Ishikawa (cell line): ENCODE measurements around the gene SYT5.

Source experiments
- CEBPB ChIP-seq: IDR thresholded peaks from 2 replicates; pipeline ENCODE4 v1.6.1; 2012
- CREB1 ChIP-seq: IDR thresholded peaks from 2 replicates; pipeline ENCODE4 v1.6.1; 2012; ENCODE audit warnings: low read depth
- EGR1 ChIP-seq: IDR thresholded peaks from 2 replicates; pipeline ENCODE4 v1.6.1; 2012
- EP300 ChIP-seq: IDR thresholded peaks from 2 replicates; pipeline ENCODE4 v1.6.1; 2012; ENCODE audit warnings: borderline replicate concordance
- FOXM1 ChIP-seq: IDR thresholded peaks from 2 replicates; pipeline ENCODE4 v1.6.1; 2012; ENCODE audit warnings: low read depth, borderline replicate concordance
- MAX ChIP-seq: IDR thresholded peaks from 2 replicates; pipeline ENCODE4 v1.6.1; 2012
- NFIC ChIP-seq: IDR thresholded peaks from 2 replicates; pipeline ENCODE4 v1.6.1; 2012
- RAD21 ChIP-seq: IDR thresholded peaks from 2 replicates; pipeline ENCODE4 v1.6.1; 2012; ENCODE audit warnings: low read depth
- REST ChIP-seq: IDR thresholded peaks from 2 replicates; pipeline ENCODE4 v1.6.1; 2012; ENCODE audit warnings: low read depth, mild to moderate bottlenecking
- TAF1 ChIP-seq: IDR thresholded peaks from 2 replicates; pipeline ENCODE4 v1.6.1; 2012; ENCODE audit warnings: low read depth, mild to moderate bottlenecking
- TCF12 ChIP-seq: IDR thresholded peaks from 2 replicates; pipeline ENCODE4 v1.6.1; 2012; ENCODE audit warnings: low read depth
- TEAD4 ChIP-seq: IDR thresholded peaks from 2 replicates; pipeline ENCODE4 v1.6.1; 2012
- YY1 ChIP-seq: IDR thresholded peaks from 2 replicates; pipeline ENCODE4 v1.6.1; 2012; ENCODE audit warnings: low read depth

- no peak for TF ChIP-seq YY1
- no peak; the same call in 1 of the 2 replicates for TF ChIP-seq RAD21
- no peak for TF ChIP-seq TCF12
- no peak for TF ChIP-seq FOXM1
- TF ChIP-seq EP300 = no peak
- no peak for TF ChIP-seq TAF1
- no peak for TF ChIP-seq TEAD4
- no peak for TF ChIP-seq EGR1
- TF ChIP-seq CREB1 = no peak
- no peak for TF ChIP-seq REST
- TF ChIP-seq NFIC = no peak
- no peak for TF ChIP-seq CEBPB
- no peak for TF ChIP-seq MAX
Measured at GRCh38 chr19:55132453-55133129, 47.5 kb downstream of the SYT5 start.
